Progenitor cell of endocrine pancreas (in vitro differentiated cells): ENCODE measurements around the gene VASP. TPM values are rescaled to one million over a fixed set of nuclear protein-coding genes. Genes with fewer than 3 reads are reported as not detected.

ENCODE experiments used
- DNase-seq: peaks from one replicate; pipeline ENCODE4 v3.0.0; 2021; ENCODE audit warnings: low spot score; ENCODE audit not compliant: unreplicated experiment
- H3K27ac Mint-ChIP-seq: 2 replicates; pipeline ENCODE4 v1.8.0; 2021; ENCODE audit warnings: mild to moderate bottlenecking, moderate library complexity, mixed read lengths
- H3K27me3 Mint-ChIP-seq: 2 replicates; pipeline ENCODE4 v1.8.0; 2021; ENCODE audit warnings: mixed read lengths
- H3K36me3 Mint-ChIP-seq: 2 replicates; pipeline ENCODE4 v1.8.0; 2022; ENCODE audit warnings: mixed read lengths; ENCODE audit not compliant: insufficient read depth
- H3K4me1 Mint-ChIP-seq: 2 replicates; pipeline ENCODE4 v1.8.0; 2021; ENCODE audit warnings: low read depth, mixed read lengths
- H3K4me3 Mint-ChIP-seq: 2 replicates; pipeline ENCODE4 v1.8.0; 2021; ENCODE audit warnings: low read depth, mild to moderate bottlenecking, moderate library complexity, mixed read lengths
- H3K9me3 Mint-ChIP-seq: 2 replicates; pipeline ENCODE4 v1.8.0; 2021; ENCODE audit warnings: low read depth, mixed read lengths
- total RNA-seq: library from RNA; stranded (reverse); gene quantifications from 2 replicates; pipeline ENCODE4 v1.2.1, GENCODE V29; 2021
- TF ChIP-seq, protein P1 (sequence below): fragments of 200-600 bp; sonication (generic); IDR thresholded peaks from one replicate; pipeline ENCODE4 v1.5.0; 2021; ENCODE audit warnings: antibody characterized with exemption, mild to moderate bottlenecking; ENCODE audit not compliant: unreplicated experiment

Gene VASP
- total RNA-seq, 1 donor from 2014 or later = 94.9 TPM

DNA sequence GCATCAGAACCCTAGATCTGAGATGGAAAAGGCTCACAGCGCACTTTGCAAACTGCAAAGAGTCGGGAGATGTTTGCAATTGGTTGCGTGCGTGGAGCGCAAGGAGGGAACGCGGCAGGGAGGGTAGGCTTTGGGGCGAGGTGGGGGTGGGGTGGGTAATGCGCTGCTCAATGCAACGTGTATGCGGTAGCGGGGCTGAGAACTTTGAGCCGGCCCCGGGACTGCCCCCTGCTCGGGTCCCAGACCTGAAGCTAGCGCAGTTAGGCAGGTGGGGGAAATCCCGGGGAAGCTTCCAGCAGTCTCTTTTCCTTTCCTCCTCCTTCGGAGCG, 38.5 kb upstream of the VASP start:
- Mint-ChIP-seq H3K9me3 (no peaks in the 10 kb centered on the region), H3K27me3 (peaks cover 18% of the 10 kb centered on the region), H3K36me3 (no peaks in the 10 kb centered on the region), H3K4me1 (peaks cover 19% of the 10 kb centered on the region), H3K27ac (peak overlapping the region; percentile 97), H3K4me3 (peak overlapping the region; percentile 84)
- no peak for DNase-seq
- TF ChIP-seq, protein P1, sequence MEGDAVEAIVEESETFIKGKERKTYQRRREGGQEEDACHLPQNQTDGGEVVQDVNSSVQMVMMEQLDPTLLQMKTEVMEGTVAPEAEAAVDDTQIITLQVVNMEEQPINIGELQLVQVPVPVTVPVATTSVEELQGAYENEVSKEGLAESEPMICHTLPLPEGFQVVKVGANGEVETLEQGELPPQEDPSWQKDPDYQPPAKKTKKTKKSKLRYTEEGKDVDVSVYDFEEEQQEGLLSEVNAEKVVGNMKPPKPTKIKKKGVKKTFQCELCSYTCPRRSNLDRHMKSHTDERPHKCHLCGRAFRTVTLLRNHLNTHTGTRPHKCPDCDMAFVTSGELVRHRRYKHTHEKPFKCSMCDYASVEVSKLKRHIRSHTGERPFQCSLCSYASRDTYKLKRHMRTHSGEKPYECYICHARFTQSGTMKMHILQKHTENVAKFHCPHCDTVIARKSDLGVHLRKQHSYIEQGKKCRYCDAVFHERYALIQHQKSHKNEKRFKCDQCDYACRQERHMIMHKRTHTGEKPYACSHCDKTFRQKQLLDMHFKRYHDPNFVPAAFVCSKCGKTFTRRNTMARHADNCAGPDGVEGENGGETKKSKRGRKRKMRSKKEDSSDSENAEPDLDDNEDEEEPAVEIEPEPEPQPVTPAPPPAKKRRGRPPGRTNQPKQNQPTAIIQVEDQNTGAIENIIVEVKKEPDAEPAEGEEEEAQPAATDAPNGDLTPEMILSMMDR = no peak

DNA sequence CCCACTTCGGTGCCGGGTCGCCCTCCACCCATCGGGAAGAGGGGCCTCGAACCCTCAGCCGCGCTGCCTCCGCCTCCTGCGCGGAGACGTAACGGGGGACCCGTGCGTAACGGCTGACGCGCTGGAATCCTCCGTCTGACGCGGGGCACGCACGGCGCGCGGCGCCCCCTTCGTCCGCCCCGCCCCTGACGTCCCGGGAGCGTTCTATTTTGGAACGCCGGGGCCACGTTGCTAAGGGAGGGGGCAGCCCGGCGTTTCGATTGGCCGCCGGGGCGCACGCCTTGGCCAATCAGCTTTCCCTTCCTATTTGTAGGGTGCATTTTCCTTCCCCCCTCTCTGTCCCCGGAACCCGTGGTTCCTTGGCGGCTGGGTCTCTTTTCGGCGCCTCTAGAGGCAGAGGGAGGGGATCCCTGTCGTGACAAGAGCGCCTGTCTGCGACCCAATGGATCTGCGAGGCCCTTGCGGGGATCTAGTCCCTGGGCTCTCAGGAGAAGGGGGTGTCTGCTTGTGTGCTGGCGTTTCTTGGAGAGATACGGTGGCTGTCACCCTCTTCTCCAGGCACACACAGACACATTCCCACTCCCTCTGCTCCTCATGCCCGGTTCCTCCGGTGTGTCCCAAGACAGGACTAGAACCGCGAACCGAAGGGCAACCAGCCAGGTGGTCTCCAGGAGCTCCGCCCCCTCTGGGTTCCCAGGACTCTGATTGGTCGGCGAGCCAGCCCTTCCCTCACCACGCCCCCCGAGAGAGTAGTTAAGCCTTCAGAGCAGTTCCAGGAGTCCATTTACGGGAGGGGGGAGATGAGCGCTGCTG, 37.9 kb upstream of the VASP start:
- Mint-ChIP-seq H3K4me3 (peak overlapping the region; percentile 84), H3K36me3 (no peaks in the 10 kb centered on the region), H3K27me3 (peaks cover 23% of the 10 kb centered on the region), H3K4me1 (peaks cover 19% of the 10 kb centered on the region), H3K27ac (peak overlapping the region; percentile 97), H3K9me3 (no peaks in the 10 kb centered on the region)
- TF ChIP-seq, protein P1 = no peak
- peak; percentile 83 for DNase-seq

DNA sequence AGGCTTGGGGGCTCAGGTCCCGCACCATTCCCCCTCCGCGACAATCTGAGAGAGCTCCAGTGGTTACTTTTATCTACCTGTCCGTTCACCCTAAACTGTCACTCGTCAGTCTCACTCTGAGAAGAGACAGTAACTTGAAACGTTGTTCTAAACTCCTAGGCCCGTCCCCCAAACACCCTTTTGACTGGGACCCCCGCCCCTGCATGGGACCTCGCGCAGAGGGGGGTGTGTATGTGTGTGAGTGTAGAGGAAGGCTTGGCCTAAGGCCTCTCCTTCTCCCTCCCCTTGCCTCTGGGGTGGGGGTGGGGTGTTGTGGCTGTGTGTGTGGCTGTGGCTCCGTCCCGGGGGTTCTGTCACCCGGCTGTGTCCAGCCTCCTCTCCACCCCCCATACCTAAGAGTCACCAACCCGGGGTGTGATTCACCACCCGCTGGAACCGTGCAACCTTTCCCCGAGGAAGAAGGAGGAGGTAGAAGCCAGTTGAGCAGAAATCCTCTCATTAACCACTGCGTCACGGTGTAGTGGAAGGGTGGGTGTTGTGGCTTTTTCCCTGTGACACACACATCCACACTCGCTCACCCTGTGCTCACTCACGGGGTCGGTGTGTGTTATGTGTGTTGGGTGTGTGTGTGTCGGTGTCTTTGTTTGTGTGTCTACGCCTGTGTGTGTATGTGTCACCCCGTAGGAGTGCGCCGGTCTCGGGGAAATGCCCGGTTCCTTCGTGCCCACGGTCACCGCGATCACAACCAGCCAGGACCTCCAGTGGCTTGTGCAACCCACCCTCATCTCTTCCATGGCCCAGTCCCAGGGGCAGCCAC, 37.1 kb upstream of the VASP start:
- DNase-seq = no peak
- H3K27ac Mint-ChIP-seq = peak overlapping the region; percentile 97
- H3K4me1 Mint-ChIP-seq = peaks cover 19% of the 10 kb centered on the region
- TF ChIP-seq, protein P1 = no peak
- H3K4me3 Mint-ChIP-seq = peak overlapping the region; percentile 84
- H3K36me3 Mint-ChIP-seq = no peaks in the 10 kb centered on the region
- H3K27me3 Mint-ChIP-seq = peaks cover 30% of the 10 kb centered on the region
- H3K9me3 Mint-ChIP-seq = no peaks in the 10 kb centered on the region

DNA sequence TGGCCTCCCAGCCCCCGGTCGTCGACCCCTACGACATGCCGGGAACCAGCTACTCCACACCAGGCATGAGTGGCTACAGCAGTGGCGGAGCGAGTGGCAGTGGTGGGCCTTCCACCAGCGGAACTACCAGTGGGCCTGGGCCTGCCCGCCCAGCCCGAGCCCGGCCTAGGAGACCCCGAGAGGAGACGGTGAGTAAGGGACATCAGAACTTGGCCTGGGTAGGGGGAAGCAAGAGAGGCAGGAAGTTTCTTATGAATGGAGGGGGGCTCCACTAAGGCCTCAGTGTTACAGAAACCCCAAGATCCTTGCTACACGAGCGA, 36.6 kb upstream of the VASP start:
- Mint-ChIP-seq H3K27ac (no peak overlapping the region), H3K9me3 (no peaks in the 10 kb centered on the region), H3K4me3 (no peak overlapping the region), H3K4me1 (peaks cover 19% of the 10 kb centered on the region), H3K36me3 (no peaks in the 10 kb centered on the region), H3K27me3 (peaks cover 31% of the 10 kb centered on the region)
- TF ChIP-seq, protein P1 = no peak
- no peak for DNase-seq

DNA sequence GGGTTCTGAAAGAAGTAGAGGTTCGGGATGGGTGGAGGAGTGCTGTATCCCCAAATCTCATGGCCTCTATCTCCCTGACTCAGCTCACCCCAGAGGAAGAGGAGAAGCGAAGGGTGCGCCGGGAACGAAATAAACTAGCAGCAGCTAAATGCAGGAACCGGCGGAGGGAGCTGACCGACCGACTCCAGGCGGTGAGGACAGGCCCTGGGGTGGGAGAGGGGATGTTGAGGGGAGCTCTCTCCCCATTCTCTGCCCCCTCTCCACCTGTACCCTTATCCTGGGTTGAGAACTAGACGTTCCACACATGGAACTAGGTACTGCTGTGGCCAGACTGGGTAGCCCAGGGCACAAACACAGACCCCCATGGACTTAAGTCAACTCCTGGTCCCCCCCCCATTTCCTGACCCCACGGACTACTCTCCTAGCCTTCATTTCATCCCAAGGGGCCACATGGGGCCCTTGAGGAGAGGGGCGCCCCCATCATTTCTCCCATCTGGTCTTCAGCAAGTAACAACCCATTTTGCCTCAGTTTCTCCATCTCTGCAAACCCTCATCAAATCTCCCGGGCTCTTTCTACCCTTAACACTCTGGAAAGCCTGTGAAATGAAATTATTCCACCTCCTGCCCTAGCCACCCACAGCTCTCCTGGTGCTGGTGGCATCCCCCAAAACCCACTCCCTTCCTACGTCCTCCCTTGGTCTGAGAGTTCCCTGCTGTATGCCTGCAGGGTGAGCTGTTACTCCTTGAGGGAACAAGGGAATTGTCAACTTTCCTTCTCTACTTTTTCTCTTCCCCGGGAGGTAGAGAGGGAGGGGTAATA, 36.0 kb upstream of the VASP start:
- DNase-seq = no peak
- Mint-ChIP-seq H3K4me1 (peaks cover 19% of the 10 kb centered on the region), H3K27ac (no peak overlapping the region), H3K27me3 (peaks cover 31% of the 10 kb centered on the region), H3K36me3 (no peaks in the 10 kb centered on the region), H3K4me3 (no peak overlapping the region), H3K9me3 (no peaks in the 10 kb centered on the region)
- TF ChIP-seq, protein P1 = no peak
